H1 (cell line): ENCODE data around the gene UFC1. TPM values are rescaled to one million over a fixed set of nuclear protein-coding genes. Genes with fewer than 3 reads are reported as not detected.

ENCODE experiments used
- CTCF ChIA-PET: fragments of 300-600 bp; sonication (Branson Sonifier 250); formaldehyde crosslinking; loops from one replicate; lab custom pipeline; 2021; ENCODE audit not compliant: partially characterized antibody; lab: Charles Lee
- POLR2A ChIA-PET: fragments of 300-600 bp; sonication (Branson Sonifier 250); formaldehyde crosslinking; loops from one replicate; lab custom pipeline; 2021; ENCODE audit warnings: inconsistent platforms; ENCODE audit not compliant: partially characterized antibody; lab: Charles Lee
- DNase-seq, 2 experiments: peaks; one replicate each; pipeline versions ENCODE4 v3.0.0 to v3.0.0-alpha.2; 2010 to 2022; ENCODE audit warnings: low spot score in 2 of 2, low read depth in 1 of 2, mixed read lengths in 1 of 2
- FAIRE-seq: peaks from 2 replicates; lab custom pipeline; 2011; peaks lifted over from hg19 to GRCh38; lab: Jason Lieb, UNC
- H2AFZ ChIP-seq: 2 replicates; pipeline ENCODE4 v1.8.1; 2012; ENCODE audit warnings: low read length, inconsistent platforms
- H2AK5ac ChIP-seq: 2 replicates; pipeline ENCODE4 v1.6.1; 2013; ENCODE audit warnings: low read depth, low read length
- H2BK120ac ChIP-seq: replicated peaks from 2 replicates; pipeline ENCODE3; 2013; ENCODE audit warnings: low read depth, low read length, inconsistent platforms
- H2BK12ac ChIP-seq: 2 replicates; pipeline ENCODE4 v1.6.1; 2013; ENCODE audit warnings: low read depth, low read length
- H2BK15ac ChIP-seq: 2 replicates; pipeline ENCODE4 v1.6.1; 2013; ENCODE audit warnings: low read length
- H2BK20ac ChIP-seq: 2 replicates; pipeline ENCODE4 v1.6.1; 2013; ENCODE audit warnings: low read length
- H2BK5ac ChIP-seq: 2 replicates; pipeline ENCODE4 v1.6.1; 2013; ENCODE audit warnings: low read depth, low read length
- H3K14ac ChIP-seq: 2 replicates; pipeline ENCODE4 v1.6.1; 2013; ENCODE audit warnings: inconsistent platforms; ENCODE audit not compliant: insufficient read length
- H3K18ac ChIP-seq: 2 replicates; pipeline ENCODE4 v1.6.1; 2013; ENCODE audit warnings: low read length; ENCODE audit errors: extremely low read depth
- H3K23ac ChIP-seq: 2 replicates; pipeline ENCODE4 v1.6.1; 2013; ENCODE audit warnings: inconsistent platforms; ENCODE audit not compliant: insufficient read length
- H3K23me2 ChIP-seq: 2 replicates; pipeline ENCODE4 v1.6.1; 2013; ENCODE audit warnings: low read depth, low read length
- H3K27ac ChIP-seq: 2 replicates; pipeline ENCODE4 v1.6.1; 2011; ENCODE audit warnings: low read depth, low read length, inconsistent platforms
- H3K27me3 ChIP-seq, 4 experiments: replicated peaks in 1 of 4; 1 replicate in 1 of 4; 2 replicates in 3 of 4; pipeline versions ENCODE4 v1.6.1 to v1.8.1; 2011 to 2013; ENCODE audit warnings: low read length in 3 of 4, mild to moderate bottlenecking in 3 of 4, inconsistent platforms in 2 of 4, mixed read lengths in 2 of 4, moderate library complexity in 1 of 4; ENCODE audit not compliant: control insufficient read depth in 3 of 4, insufficient read depth in 3 of 4; ENCODE audit errors: extremely low read depth in 1 of 4
- H3K36me3 ChIP-seq, 4 experiments: 2 replicates each; pipeline versions ENCODE4 v1.6.1 to v1.8.1; 2011 to 2013; ENCODE audit warnings: mild to moderate bottlenecking in 4 of 4, low read length in 3 of 4, moderate library complexity in 2 of 4, control low read depth in 1 of 4, inconsistent platforms in 1 of 4; ENCODE audit not compliant: insufficient read depth in 4 of 4, control insufficient read depth in 2 of 4
- H3K4ac ChIP-seq: replicated peaks from 2 replicates; pipeline ENCODE3; 2013; ENCODE audit warnings: low read length, low read depth, mixed read lengths, inconsistent platforms; ENCODE audit not compliant: insufficient read length
- H3K4me1 ChIP-seq, 4 experiments: replicated peaks in 1 of 4; 1 replicate in 1 of 4; 2 replicates in 3 of 4; pipeline versions ENCODE4 v1.6.1 to v1.8.1; 2011 to 2013; ENCODE audit warnings: low read length in 3 of 4, inconsistent platforms in 2 of 4, mixed read lengths in 1 of 4; ENCODE audit not compliant: insufficient read depth in 4 of 4, control insufficient read depth in 3 of 4
- H3K4me2 ChIP-seq, 2 experiments: 2 replicates each; pipeline versions ENCODE4 v1.6.1 to v1.8.1; 2011 to 2013; ENCODE audit warnings: low read depth in 2 of 2, low read length in 2 of 2, control low read depth in 1 of 2, inconsistent platforms in 1 of 2, mild to moderate bottlenecking in 1 of 2; ENCODE audit not compliant: insufficient read depth in 1 of 2
- H3K4me3 ChIP-seq, 4 experiments: fragments of 200-600, 300-600 bp in 1 of 4; sonication (generic), shearing (Covaris generic), sonication (Bioruptor Twin) in 1 of 4; 2 replicates each; pipeline versions ENCODE4 v1.5.1 to v1.8.1; 2011 to 2016; ENCODE audit warnings: low read length in 4 of 4, low read depth in 3 of 4, control low read depth in 2 of 4, inconsistent platforms in 2 of 4, mild to moderate bottlenecking in 2 of 4, mixed read lengths in 1 of 4, moderate library complexity in 1 of 4; ENCODE audit not compliant: insufficient read depth in 2 of 4; ENCODE audit errors: extremely low read depth in 1 of 4
- H3K56ac ChIP-seq: replicated peaks from 2 replicates; pipeline ENCODE3; 2013; ENCODE audit warnings: low read depth, mild to moderate bottlenecking, mixed read lengths, low read length, inconsistent platforms; ENCODE audit not compliant: insufficient read length
- H3K79me1 ChIP-seq: 2 replicates; pipeline ENCODE4 v1.6.1; 2013; ENCODE audit warnings: low read depth, low read length, control low read depth
- H3K79me2 ChIP-seq, 2 experiments: 2 replicates each; pipeline versions ENCODE4 v1.6.1 to v1.8.1; 2012 to 2013; ENCODE audit warnings: low read length in 2 of 2, mild to moderate bottlenecking in 2 of 2, inconsistent platforms in 1 of 2; ENCODE audit not compliant: insufficient read depth in 2 of 2, control insufficient read depth in 1 of 2
- H3K9ac ChIP-seq, 4 experiments: replicated peaks in 1 of 4; 1 replicate in 1 of 4; 2 replicates in 3 of 4; pipeline versions ENCODE4 v1.6.1 to v1.8.1; 2011 to 2013; ENCODE audit warnings: low read depth in 3 of 4, low read length in 3 of 4, control low read depth in 2 of 4, mild to moderate bottlenecking in 2 of 4, moderate library complexity in 2 of 4, inconsistent platforms in 1 of 4; ENCODE audit errors: extremely low read depth in 1 of 4
- H3K9me3 ChIP-seq, 2 experiments: 2 replicates each; pipeline versions ENCODE4 v1.6.1 to v1.8.1; 2012 to 2013; ENCODE audit warnings: mild to moderate bottlenecking in 2 of 2, moderate library complexity in 2 of 2, control low read depth in 1 of 2, inconsistent platforms in 1 of 2, low read depth in 1 of 2, low read length in 1 of 2, mixed read lengths in 1 of 2; ENCODE audit not compliant: insufficient read depth in 2 of 2
- H4K20me1 ChIP-seq, 2 experiments: replicated peaks in 1 of 2; 2 replicates each; pipeline versions ENCODE3 to v1.8.1; 2011 to 2013; ENCODE audit warnings: inconsistent platforms in 2 of 2, low read length in 2 of 2, mild to moderate bottlenecking in 1 of 2; ENCODE audit not compliant: insufficient read depth in 2 of 2, control insufficient read depth in 1 of 2
- H4K5ac ChIP-seq: 2 replicates; pipeline ENCODE4 v1.6.1; 2013; ENCODE audit warnings: low read length, low read depth, mixed read lengths, inconsistent platforms; ENCODE audit not compliant: insufficient read length
- H4K8ac ChIP-seq: 2 replicates; pipeline ENCODE4 v1.8.0; 2013; ENCODE audit warnings: mild to moderate bottlenecking, moderate library complexity, low read length, inconsistent platforms; ENCODE audit not compliant: insufficient read depth; ENCODE audit errors: extremely low read depth
- H4K91ac ChIP-seq: replicated peaks from 2 replicates; pipeline ENCODE3; 2013; ENCODE audit warnings: low read length, mixed read lengths, inconsistent platforms; ENCODE audit not compliant: insufficient read length
- BACH1 ChIP-seq: IDR thresholded peaks from 2 replicates; pipeline ENCODE4 v1.6.1; 2012; ENCODE audit warnings: low read length, improper control_type of control experiment
- CBX8 ChIP-seq: fragments of 300-800, 300-1000 bp; sonication (generic); IDR thresholded peaks from 2 replicates; pipeline ENCODE4 v1.7.1; 2016; ENCODE audit warnings: low read depth, low read length, borderline replicate concordance
- CREB1 ChIP-seq: IDR thresholded peaks from 2 replicates; pipeline ENCODE4 v1.6.1; 2012; ENCODE audit warnings: inconsistent platforms
- EP300 ChIP-seq, 2 experiments: IDR thresholded peaks; 1 replicate in 1 of 2; 2 replicates in 1 of 2; pipeline ENCODE4 v1.6.1; 2011 to 2012; ENCODE audit warnings: low read depth in 2 of 2, low read length in 2 of 2, mild to moderate bottlenecking in 2 of 2, borderline replicate concordance in 1 of 2, inconsistent platforms in 1 of 2, moderate library complexity in 1 of 2
- GTF2F1 ChIP-seq: IDR thresholded peaks from 2 replicates; pipeline ENCODE4 v1.6.1; 2012; ENCODE audit warnings: low read depth, low read length, improper control_type of control experiment, borderline replicate concordance
- JUND ChIP-seq: IDR thresholded peaks from 2 replicates; pipeline ENCODE4 v1.6.1; 2011; ENCODE audit warnings: mild to moderate bottlenecking, improper control_type of control experiment, low read length
- RNF2 ChIP-seq: fragments of 200-900, 300-1000 bp; sonication (generic); IDR thresholded peaks from 2 replicates; pipeline ENCODE4 v1.7.1; 2016; ENCODE audit warnings: borderline replicate concordance, low read depth, mild to moderate bottlenecking, antibody characterized with exemption, low read length; ENCODE audit not compliant: poor library complexity, severe bottlenecking; ENCODE audit errors: missing control alignments
- RXRA ChIP-seq: IDR thresholded peaks from 2 replicates; pipeline ENCODE4 v1.6.1; 2011; ENCODE audit warnings: low read depth, mild to moderate bottlenecking, low read length, moderate library complexity; ENCODE audit not compliant: insufficient read depth
- SIX5 ChIP-seq: IDR thresholded peaks from 2 replicates; pipeline ENCODE4 v1.6.1; 2011; ENCODE audit warnings: mild to moderate bottlenecking, low read depth, low read length
- WGBS, 2 experiments: shearing (Covaris generic) in 1 of 2; methylation state at CpG; one replicate each; pipeline versions ENCODE4 v1.1.6 to v1.1.7; 2013 to 2015; ENCODE audit warnings: low lambda C conversion rate in 2 of 2, mixed read lengths in 2 of 2, inconsistent platforms in 1 of 2, low coverage in 1 of 2, missing lambda C conversion rate in 1 of 2; ENCODE audit not compliant: insufficient replicate concordance in 2 of 2, insufficient coverage in 1 of 2, insufficient read length in 1 of 2; ENCODE audit errors: extremely low coverage in 1 of 2, missing lambda C conversion rate in 1 of 2; 5-methylcytosine and 5-hydroxymethylcytosine counted together
- polyA plus RNA-seq, 7 experiments: library from polyadenylated mRNA; depleted of rRNA in 3 of 7; stranded (reverse) in 5 of 7; unstranded in 2 of 7; fragments of >200 nt in 5 of 7; fragments of 200-250 nt in 2 of 7; gene quantifications; 1 replicate in 5 of 7; 2 replicates in 1 of 7; 4 replicates in 1 of 7; pipeline versions ENCODE4 v1.2.1 to v1.2.3, GENCODE V29; 2011 to 2013; ENCODE audit warnings: missing spikeins in 2 of 7, mixed read lengths in 2 of 7
- total RNA-seq: library from RNA; stranded (reverse); fragmentation: NEBNext Ultra II Directional; extraction: Animal tissue kit (Norgen Biotek cat#: 25700); gene quantifications from 2 replicates; pipeline ENCODE4 v1.2.1, GENCODE V29; 2021
- TF ChIP-seq, protein P1 (sequence below): IDR thresholded peaks from 2 replicates; pipeline ENCODE4 v1.6.1; 2012; ENCODE audit warnings: inconsistent platforms

Gene UFC1
- total and polyA plus RNA-seq, 2 of the 8 experiments (the other 6 are each of a cell fraction or from before 2014, with no cell fraction given): 67.8 to 102 TPM

DNA sequence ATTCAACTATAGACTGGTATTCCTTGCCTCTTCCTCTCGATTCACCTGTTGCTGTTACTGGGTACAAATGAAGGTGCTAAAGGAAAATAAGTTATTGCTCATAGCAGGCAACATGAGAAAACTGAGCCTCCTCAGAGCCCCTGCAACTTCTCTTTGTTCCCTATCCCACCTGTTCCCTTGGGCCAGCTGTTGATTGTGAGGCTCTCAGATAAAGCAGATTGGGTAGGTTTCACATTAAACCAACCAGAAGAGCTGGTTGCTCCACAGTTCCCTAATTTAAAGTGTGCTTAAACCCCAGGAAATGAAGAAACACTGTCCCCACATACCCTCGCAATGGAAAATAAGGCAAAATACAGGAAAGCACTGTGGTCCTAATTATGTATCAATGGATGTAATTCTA is 26.1 kb upstream of the UFC1 start:
- H2BK20ac ChIP-seq: no peak overlapping the region
- DNase-seq (no peak), FAIRE-seq (no peak)
- 93% methylated on average over 2 of the region's 2 CpGs; no CpG with 5 or more reads in 1 of the 2 experiments for WGBS, 2 experiments
- H3K23me2 ChIP-seq: peaks cover 6% of the 10 kb centered on the region; the same call in 1 of the 2 replicates
- H4K20me1 ChIP-seq: peaks cover 2 to 12% of the 10 kb centered on the region in 2 experiments
- no peak overlapping the region for H3K4ac ChIP-seq
- no peak overlapping the region for H2BK120ac ChIP-seq
- no peak overlapping the region for H3K4me2 ChIP-seq
- no peak overlapping the region for H2BK12ac ChIP-seq
- no peak overlapping the region for H3K56ac ChIP-seq
- no peak overlapping the region for H2AK5ac ChIP-seq
- H3K23ac ChIP-seq: no peak overlapping the region
- peaks cover 5 to 58% (median 21%) of the 10 kb centered on the region in 4 experiments; a peak in 7 of 8 replicates for H3K36me3 ChIP-seq
- H3K14ac ChIP-seq: no peak overlapping the region
- H4K91ac ChIP-seq: no peak overlapping the region
- H3K9ac ChIP-seq: no peak overlapping the region
- no peak overlapping the region for H2BK15ac ChIP-seq
- no peak overlapping the region for H2AFZ ChIP-seq
- no peak overlapping the region for H3K18ac ChIP-seq
- CTCF ChIA-PET: interaction anchor here (0.9 to 1.2 kb wide), 3 partner anchors 13 to 64 kb away, joined by 3 to 4 read pairs (median 3); partner anchors contain the start of gene PPOX
- H3K79me2 ChIP-seq: peaks cover 0 to 60% of the 10 kb centered on the region in 2 experiments; a peak in 3 of 4 replicates
- peaks cover 6% of the 10 kb centered on the region for H3K79me1 ChIP-seq
- no peaks in the 10 kb centered on the region; a peak in 1 of 7 replicates for H3K4me1 ChIP-seq
- no peaks in the 10 kb centered on the region for H3K27me3 ChIP-seq
- no peaks in the 10 kb centered on the region for H3K9me3 ChIP-seq
- no peak overlapping the region for H4K8ac ChIP-seq
- H4K5ac ChIP-seq: no peak overlapping the region
- POLR2A ChIA-PET: interaction anchor here (1.0 to 1.8 kb wide), 4 partner anchors 9 to 26 kb away, joined by 3 to 6 read pairs (median 6); partner anchors contain the start of gene UFC1
- H2BK5ac ChIP-seq: no peak overlapping the region
- no peak overlapping the region for H3K4me3 ChIP-seq
- H3K27ac ChIP-seq: no peak overlapping the region
- TF ChIP-seq EP300 (IDR thresholded peaks at IDR 0.05; ENCODE audit: borderline replicate concordance in 1 of 2, low read depth in 2 of 2, low read length in 2 of 2) (no peak), CREB1 (no peak), BACH1 (no peak), GTF2F1 (no peak), CBX8 (no peak), JUND (no peak), RNF2 (no peak), RXRA (no peak), SIX5 (no peak)
- TF ChIP-seq, protein P1, sequence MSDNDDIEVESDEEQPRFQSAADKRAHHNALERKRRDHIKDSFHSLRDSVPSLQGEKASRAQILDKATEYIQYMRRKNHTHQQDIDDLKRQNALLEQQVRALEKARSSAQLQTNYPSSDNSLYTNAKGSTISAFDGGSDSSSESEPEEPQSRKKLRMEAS: no peak
